ENCODE measurements around the gene RAD51B. TPM values are rescaled to one million over a fixed set of nuclear protein-coding genes. Genes with fewer than 3 reads are reported as not detected.
A peak's percentile ranks its signal among the peaks of the same experiment; 100 is the strongest.

The RAD51B gene
- total and polyA plus RNA-seq, 8 donors, result 10.8 to 18.3 (median 14.1) TPM

DNA sequence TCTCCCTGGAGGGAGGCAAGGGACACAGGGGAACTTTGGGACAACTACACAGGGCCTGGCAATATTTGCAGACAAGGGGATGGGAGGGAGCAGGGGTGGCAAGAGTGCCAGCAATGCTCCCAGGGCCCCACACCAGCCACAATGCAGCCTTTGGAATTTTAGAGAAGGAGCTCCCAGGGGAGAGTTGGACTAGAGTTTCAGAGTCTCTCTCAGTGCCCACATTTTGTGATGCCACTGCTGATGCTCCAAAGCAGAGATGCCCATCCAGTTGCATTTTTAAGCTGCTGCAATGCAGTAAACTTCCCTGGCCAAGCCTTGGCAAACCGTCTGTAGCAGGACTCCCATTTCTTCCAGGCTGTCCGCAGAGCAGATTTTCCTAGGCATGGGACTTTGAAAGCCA lies 874.3 kb downstream of the RAD51B start:
- H3K36me3 ChIP-seq, result no peaks in the 10 kb centered on the region
- H3K27ac ChIP-seq, result peak overlapping the region in 1 of 2 donors; percentile 62
- no peak overlapping the region for H3K4me3 ChIP-seq
- no peaks in the 10 kb centered on the region for H3K9me3 ChIP-seq
- TF ChIP-seq, protein P1, sequence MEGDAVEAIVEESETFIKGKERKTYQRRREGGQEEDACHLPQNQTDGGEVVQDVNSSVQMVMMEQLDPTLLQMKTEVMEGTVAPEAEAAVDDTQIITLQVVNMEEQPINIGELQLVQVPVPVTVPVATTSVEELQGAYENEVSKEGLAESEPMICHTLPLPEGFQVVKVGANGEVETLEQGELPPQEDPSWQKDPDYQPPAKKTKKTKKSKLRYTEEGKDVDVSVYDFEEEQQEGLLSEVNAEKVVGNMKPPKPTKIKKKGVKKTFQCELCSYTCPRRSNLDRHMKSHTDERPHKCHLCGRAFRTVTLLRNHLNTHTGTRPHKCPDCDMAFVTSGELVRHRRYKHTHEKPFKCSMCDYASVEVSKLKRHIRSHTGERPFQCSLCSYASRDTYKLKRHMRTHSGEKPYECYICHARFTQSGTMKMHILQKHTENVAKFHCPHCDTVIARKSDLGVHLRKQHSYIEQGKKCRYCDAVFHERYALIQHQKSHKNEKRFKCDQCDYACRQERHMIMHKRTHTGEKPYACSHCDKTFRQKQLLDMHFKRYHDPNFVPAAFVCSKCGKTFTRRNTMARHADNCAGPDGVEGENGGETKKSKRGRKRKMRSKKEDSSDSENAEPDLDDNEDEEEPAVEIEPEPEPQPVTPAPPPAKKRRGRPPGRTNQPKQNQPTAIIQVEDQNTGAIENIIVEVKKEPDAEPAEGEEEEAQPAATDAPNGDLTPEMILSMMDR (IDR thresholded peaks at IDR 0.05), result no peak
- intact Hi-C loops (cut with DNase I), result no loop called here
- DNase-seq, result no peak
- H3K27me3 ChIP-seq, result no peaks in the 10 kb centered on the region
- ATAC-seq, result no peak
- H3K4me1 ChIP-seq, result peaks cover 2 to 38% of the 10 kb centered on the region in 2 donors

GRCh38 chr14:68694516-68695235 lies 875.1 kb downstream of the RAD51B start:
- DNase-seq (peak in 1 of 4 donors; percentile 61), ATAC-seq (peak; percentile 51)
- H3K9me3 ChIP-seq, result no peaks in the 10 kb centered on the region
- peak overlapping the region in 1 of 2 donors; percentile 62 for H3K27ac ChIP-seq
- no peak overlapping the region for H3K4me3 ChIP-seq
- H3K27me3 ChIP-seq, result no peaks in the 10 kb centered on the region
- intact Hi-C loops (cut with DNase I), result no loop called here
- TF ChIP-seq, protein P1 (IDR thresholded peaks at IDR 0.05), result no peak
- no peaks in the 10 kb centered on the region for H3K36me3 ChIP-seq
- peaks cover 0 to 31% of the 10 kb centered on the region in 2 donors for H3K4me1 ChIP-seq

DNA sequence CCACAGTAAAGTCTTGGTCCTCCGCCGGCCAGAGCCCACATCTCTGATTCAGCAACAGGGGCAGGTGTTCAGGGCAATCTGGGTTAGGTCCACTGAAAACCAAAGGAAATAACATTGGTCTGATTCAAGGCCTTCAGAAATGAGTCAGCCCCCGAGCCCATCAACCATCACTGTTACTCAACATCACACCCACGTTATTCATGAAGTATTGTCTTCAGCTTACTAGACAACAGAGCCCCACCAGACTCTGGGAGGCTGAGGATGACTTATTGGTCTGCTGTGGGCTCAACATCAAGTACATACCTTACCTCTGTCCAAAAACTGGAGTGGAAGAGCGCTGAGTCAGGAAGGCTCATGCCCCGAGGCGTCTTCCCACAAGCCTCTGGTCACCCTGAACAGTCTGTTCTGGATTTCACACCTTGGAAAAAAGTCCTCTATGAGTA lies 875.8 kb downstream of the RAD51B start:
- Histone ChIP-seq H3K27ac (peak overlapping the region; percentile 15 to 62), H3K4me1 (peaks cover 0 to 31% of the 10 kb centered on the region in 2 donors), H3K9me3 (no peaks in the 10 kb centered on the region), H3K27me3 (no peaks in the 10 kb centered on the region), H3K36me3 (no peaks in the 10 kb centered on the region), H3K4me3 (no peak overlapping the region)
- ATAC-seq, result peak; percentile 74
- intact Hi-C loops (cut with DNase I), result no loop called here
- TF ChIP-seq, protein P1 (IDR thresholded peaks at IDR 0.05), result no peak
- DNase-seq, result peak in 1 of 4 donors; percentile 51

DNA sequence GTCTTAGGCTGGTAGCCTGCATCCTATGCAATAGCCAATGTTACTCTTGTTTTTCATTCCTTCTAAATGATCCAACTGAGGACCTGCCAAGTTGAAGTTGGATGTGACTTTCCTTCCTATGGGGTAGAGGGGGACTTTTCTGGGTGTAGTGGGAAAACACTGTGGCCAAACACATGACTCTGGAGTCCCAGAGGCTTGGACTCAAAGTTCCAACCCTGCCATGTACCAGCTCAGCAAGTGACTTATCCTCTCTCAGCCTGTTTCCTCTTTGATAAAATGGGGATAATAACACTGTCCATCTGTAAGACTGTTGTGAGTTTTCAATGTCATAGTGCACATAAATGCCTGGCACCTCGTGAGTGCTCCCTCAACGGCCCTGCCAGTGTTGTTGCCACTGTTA lies 876.3 kb downstream of the RAD51B start:
- intact Hi-C loops (cut with DNase I), result no loop called here
- DNase-seq, result no peak
- H3K27ac ChIP-seq, result peak overlapping the region; percentile 15 to 28
- H3K4me1 ChIP-seq, result peaks cover 0 to 31% of the 10 kb centered on the region in 2 donors
- no peaks in the 10 kb centered on the region for H3K9me3 ChIP-seq
- no peaks in the 10 kb centered on the region for H3K27me3 ChIP-seq
- ATAC-seq, result no peak
- H3K36me3 ChIP-seq, result no peaks in the 10 kb centered on the region
- TF ChIP-seq, protein P1 (IDR thresholded peaks at IDR 0.05), result no peak
- no peak overlapping the region for H3K4me3 ChIP-seq

GRCh38 chr14:68696266-68696665 lies 876.7 kb downstream of the RAD51B start:
- intact Hi-C loops (cut with DNase I), result no loop called here
- Histone ChIP-seq H3K36me3 (no peaks in the 10 kb centered on the region), H3K27ac (no peak overlapping the region), H3K9me3 (no peaks in the 10 kb centered on the region), H3K4me1 (peaks cover 0 to 31% of the 10 kb centered on the region in 2 donors), H3K27me3 (no peaks in the 10 kb centered on the region), H3K4me3 (no peak overlapping the region)
- TF ChIP-seq, protein P1 (IDR thresholded peaks at IDR 0.05), result no peak
- DNase-seq (no peak), ATAC-seq (no peak)

All from left lung (tissue), 10 donors.